ENCODE results near the gene PDE4B.

- TF ChIP-seq CTCF (IDR thresholded peaks at IDR 0.05), result no peak
- no peak for TF ChIP-seq EZH2phosphoT487 (IDR thresholded peaks at IDR 0.05)
These were observed 431.0 kb downstream of the PDE4B start for GRCh38 chr1:66223681-66224080.
